WTC11 (cell line): ENCODE data around the gene NR2F1. TPM values are rescaled to one million over a fixed set of nuclear protein-coding genes. Genes with fewer than 3 reads are reported as not detected.

Experiments used
- ATAC-seq: fragments of 200-7000 bp; cut with Tn5 transposase; 2 replicates; pipeline ENCODE4 v1.10.0; 2021; ENCODE audit warnings: mild to moderate bottlenecking, moderate library complexity
- CTCF ChIA-PET: fragments of 300-600 bp; sonication (Branson Sonifier 250); formaldehyde crosslinking; loops from one replicate; lab custom pipeline; 2021; ENCODE audit warnings: antibody characterized with exemption; lab: Charles Lee
- POLR2A ChIA-PET: fragments of 350-600 bp; sonication (Branson Sonifier 250); formaldehyde crosslinking; loops from one replicate; lab custom pipeline; 2021; ENCODE audit warnings: antibody characterized with exemption; lab: Charles Lee
- DNase-seq: peaks from one replicate; pipeline ENCODE4 v3.0.0; 2021; ENCODE audit warnings: low spot score
- H3K27ac Mint-ChIP-seq: 2 replicates; pipeline ENCODE4 v1.8.0; 2021; ENCODE audit warnings: mixed read lengths
- H3K27me3 Mint-ChIP-seq: 2 replicates; pipeline ENCODE4 v1.8.0; 2021; ENCODE audit warnings: low read depth, mild to moderate bottlenecking, moderate library complexity, mixed read lengths
- H3K36me3 Mint-ChIP-seq: 2 replicates; pipeline ENCODE4 v1.8.0; 2021; ENCODE audit warnings: mixed read lengths
- H3K4me1 Mint-ChIP-seq: 2 replicates; pipeline ENCODE4 v1.8.0; 2022; ENCODE audit warnings: mixed read lengths
- H3K4me3 Mint-ChIP-seq: 2 replicates; pipeline ENCODE4 v1.8.0; 2021; ENCODE audit warnings: mild to moderate bottlenecking, moderate library complexity, mixed read lengths
- H3K9me3 Mint-ChIP-seq: 2 replicates; pipeline ENCODE4 v1.8.0; 2021; ENCODE audit warnings: mixed read lengths
- EMX1 ChIP-seq: fragments of 250-450 bp; sonication (Bioruptor Pico); IDR thresholded peaks from 2 replicates; pipeline ENCODE4 v1.8.0; 2021; ENCODE audit warnings: mild to moderate bottlenecking
- FOXK1 ChIP-seq: sonication (generic); formaldehyde crosslinking; IDR thresholded peaks from 2 replicates; pipeline ENCODE4 v1.8.0; 2022; ENCODE audit warnings: mild to moderate bottlenecking, moderate library complexity, missing genetic modification reagents
- GABPB1 ChIP-seq: sonication (generic); formaldehyde crosslinking; IDR thresholded peaks from 2 replicates; pipeline ENCODE4 v1.8.1; 2023; ENCODE audit warnings: mild to moderate bottlenecking, missing genetic modification reagents
- GRHL2 ChIP-seq: fragments of 250-450 bp; sonication (Bioruptor Pico); IDR thresholded peaks from 2 replicates; pipeline ENCODE4 v1.8.0; 2022; ENCODE audit warnings: mild to moderate bottlenecking, moderate library complexity; ENCODE audit not compliant: insufficient replicate concordance, severe bottlenecking
- JUN ChIP-seq: sonication (generic); formaldehyde crosslinking; IDR thresholded peaks from 2 replicates; pipeline ENCODE4 v1.8.0; 2023; ENCODE audit warnings: mild to moderate bottlenecking, missing genetic modification reagents
- MXD4 ChIP-seq: fragments of 250-450 bp; sonication (Bioruptor Pico); IDR thresholded peaks from 2 replicates; pipeline ENCODE4 v1.8.0; 2021; ENCODE audit warnings: mild to moderate bottlenecking, moderate library complexity, borderline replicate concordance
- MYBL2 ChIP-seq: sonication (generic); formaldehyde crosslinking; IDR thresholded peaks from 2 replicates; pipeline ENCODE4 v1.8.1; 2023; ENCODE audit warnings: mild to moderate bottlenecking, moderate library complexity, missing genetic modification reagents
- NFYB ChIP-seq: sonication (generic); formaldehyde crosslinking; conservative IDR thresholded peaks from 2 replicates; pipeline ENCODE4 v1.8.0; 2022; ENCODE audit warnings: low read depth, missing genetic modification reagents
- NR2C2 ChIP-seq: sonication (generic); formaldehyde crosslinking; IDR thresholded peaks from 2 replicates; pipeline ENCODE4 v1.8.0; 2022; ENCODE audit warnings: mild to moderate bottlenecking, missing genetic modification reagents
- PRRX2 ChIP-seq: fragments of 250-450 bp; sonication (Bioruptor Pico); IDR thresholded peaks from 2 replicates; pipeline ENCODE4 v1.8.0; 2021; ENCODE audit warnings: mild to moderate bottlenecking
- RORB ChIP-seq: fragments of 250-450 bp; sonication (Bioruptor Pico); IDR thresholded peaks from 2 replicates; pipeline ENCODE4 v1.9.0; 2021; ENCODE audit warnings: mild to moderate bottlenecking
- SMAD4 ChIP-seq: sonication (generic); formaldehyde crosslinking; IDR thresholded peaks from 2 replicates; pipeline ENCODE4 v1.8.0; 2022; ENCODE audit warnings: mild to moderate bottlenecking, missing genetic modification reagents
- SP1 ChIP-seq: sonication (generic); formaldehyde crosslinking; conservative IDR thresholded peaks from 2 replicates; pipeline ENCODE4 v1.8.1; 2022; ENCODE audit warnings: missing genetic modification reagents
- ZNF263 ChIP-seq: sonication (generic); formaldehyde crosslinking; IDR thresholded peaks from 2 replicates; pipeline ENCODE4 v1.8.1; 2022; ENCODE audit warnings: low read depth, mild to moderate bottlenecking, moderate library complexity, missing genetic modification reagents
- ZNF423 ChIP-seq: fragments of 250-450 bp; sonication (Bioruptor Pico); IDR thresholded peaks from 2 replicates; pipeline ENCODE4 v2.1.2; 2022; ENCODE audit warnings: mild to moderate bottlenecking, moderate library complexity
- total RNA-seq: library from RNA; stranded (reverse); gene quantifications from 3 replicates; pipeline ENCODE4 v1.2.3, GENCODE V29; 2021
- TF ChIP-seq, protein P1 (sequence below): sonication (generic); formaldehyde crosslinking; IDR thresholded peaks from 2 replicates; pipeline ENCODE4 v1.8.1; 2023; ENCODE audit warnings: mild to moderate bottlenecking, missing genetic modification reagents
- TF ChIP-seq, protein P2 (sequence below): sonication (generic); formaldehyde crosslinking; conservative IDR thresholded peaks from 2 replicates; pipeline ENCODE4 v1.8.1; 2022; ENCODE audit warnings: mild to moderate bottlenecking, missing genetic modification reagents
- TF ChIP-seq, protein P3 (sequence below): fragments of 250-450 bp; sonication (Bioruptor Pico); IDR thresholded peaks from 2 replicates; pipeline ENCODE4 v1.8.0; 2021; ENCODE audit warnings: mild to moderate bottlenecking
- TF ChIP-seq, protein P4 (sequence below): sonication (generic); formaldehyde crosslinking; IDR thresholded peaks from 2 replicates; pipeline ENCODE4 v1.8.0; 2022; ENCODE audit warnings: mild to moderate bottlenecking, missing genetic modification reagents
- TF ChIP-seq, protein P5 (sequence below): fragments of 200-600 bp; IDR thresholded peaks from 2 replicates; pipeline ENCODE4 v1.8.0; 2022; ENCODE audit warnings: antibody characterized with exemption
- TF ChIP-seq, protein P6 (sequence below): sonication (generic); formaldehyde crosslinking; IDR thresholded peaks from 2 replicates; pipeline ENCODE4 v1.8.1; 2023; ENCODE audit warnings: mild to moderate bottlenecking, moderate library complexity, missing genetic modification reagents

The NR2F1 gene
- total RNA-seq, 1 experiment from 2014 or later = 0.31 TPM

DNA sequence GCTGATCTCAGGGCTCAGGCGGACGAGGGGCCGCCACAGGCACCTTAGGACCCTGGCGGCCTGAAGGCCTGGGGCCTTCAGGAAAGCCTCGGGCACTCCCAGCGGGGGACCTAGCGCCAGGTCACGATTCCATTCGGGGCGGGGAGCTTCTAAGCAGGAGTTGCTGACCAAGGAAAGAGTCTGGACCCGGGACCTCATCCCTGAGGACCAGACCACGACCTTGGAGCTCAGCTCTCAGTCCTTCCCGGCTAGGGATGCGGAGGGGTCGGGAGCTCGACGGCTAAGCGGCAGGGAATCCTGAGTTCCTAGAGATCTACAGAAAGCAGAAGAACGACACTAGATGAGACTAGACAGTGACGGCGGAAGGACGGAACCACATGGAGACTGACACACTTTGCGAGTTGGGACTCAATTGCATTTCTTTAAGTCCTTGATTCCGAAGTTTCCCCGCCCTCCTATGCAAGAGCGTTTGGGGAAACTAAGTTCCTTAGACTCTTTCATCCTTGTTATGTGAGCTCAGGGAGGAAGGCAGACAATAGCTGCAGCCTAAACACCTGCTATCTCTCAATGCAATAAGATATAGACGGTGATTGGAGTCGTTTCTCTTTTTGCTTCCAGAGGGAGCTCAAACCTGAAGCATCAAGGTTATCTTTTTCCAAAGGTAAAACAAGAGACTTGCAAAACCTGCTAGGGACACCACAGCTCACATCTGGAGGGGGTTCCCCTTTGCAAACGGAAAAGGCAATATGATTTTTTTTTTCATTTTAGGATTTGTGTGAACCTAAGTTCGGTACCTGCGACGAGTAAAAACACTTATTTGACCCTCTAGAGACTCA lies 11.7 kb upstream of the NR2F1 start (continued):
- TF ChIP-seq JUN (no peak), NR2C2 (CRISPR knock-in tag) (no peak), SMAD4 (CRISPR knock-in tag) (no peak), EMX1 (CRISPR knock-in tag) (no peak), GRHL2 (no peak), PRRX2 (CRISPR knock-in tag) (no peak), FOXK1 (CRISPR knock-in tag) (no peak), RORB (no peak), MXD4 (CRISPR knock-in tag) (no peak), GABPB1 (CRISPR knock-in tag) (no peak)
- TF ChIP-seq, protein P1, sequence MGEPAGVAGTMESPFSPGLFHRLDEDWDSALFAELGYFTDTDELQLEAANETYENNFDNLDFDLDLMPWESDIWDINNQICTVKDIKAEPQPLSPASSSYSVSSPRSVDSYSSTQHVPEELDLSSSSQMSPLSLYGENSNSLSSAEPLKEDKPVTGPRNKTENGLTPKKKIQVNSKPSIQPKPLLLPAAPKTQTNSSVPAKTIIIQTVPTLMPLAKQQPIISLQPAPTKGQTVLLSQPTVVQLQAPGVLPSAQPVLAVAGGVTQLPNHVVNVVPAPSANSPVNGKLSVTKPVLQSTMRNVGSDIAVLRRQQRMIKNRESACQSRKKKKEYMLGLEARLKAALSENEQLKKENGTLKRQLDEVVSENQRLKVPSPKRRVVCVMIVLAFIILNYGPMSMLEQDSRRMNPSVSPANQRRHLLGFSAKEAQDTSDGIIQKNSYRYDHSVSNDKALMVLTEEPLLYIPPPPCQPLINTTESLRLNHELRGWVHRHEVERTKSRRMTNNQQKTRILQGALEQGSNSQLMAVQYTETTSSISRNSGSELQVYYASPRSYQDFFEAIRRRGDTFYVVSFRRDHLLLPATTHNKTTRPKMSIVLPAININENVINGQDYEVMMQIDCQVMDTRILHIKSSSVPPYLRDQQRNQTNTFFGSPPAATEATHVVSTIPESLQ (CRISPR knock-in tag) = no peak
- TF ChIP-seq, protein P2, sequence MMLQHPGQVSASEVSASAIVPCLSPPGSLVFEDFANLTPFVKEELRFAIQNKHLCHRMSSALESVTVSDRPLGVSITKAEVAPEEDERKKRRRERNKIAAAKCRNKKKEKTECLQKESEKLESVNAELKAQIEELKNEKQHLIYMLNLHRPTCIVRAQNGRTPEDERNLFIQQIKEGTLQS (CRISPR knock-in tag) = no peak

DNA sequence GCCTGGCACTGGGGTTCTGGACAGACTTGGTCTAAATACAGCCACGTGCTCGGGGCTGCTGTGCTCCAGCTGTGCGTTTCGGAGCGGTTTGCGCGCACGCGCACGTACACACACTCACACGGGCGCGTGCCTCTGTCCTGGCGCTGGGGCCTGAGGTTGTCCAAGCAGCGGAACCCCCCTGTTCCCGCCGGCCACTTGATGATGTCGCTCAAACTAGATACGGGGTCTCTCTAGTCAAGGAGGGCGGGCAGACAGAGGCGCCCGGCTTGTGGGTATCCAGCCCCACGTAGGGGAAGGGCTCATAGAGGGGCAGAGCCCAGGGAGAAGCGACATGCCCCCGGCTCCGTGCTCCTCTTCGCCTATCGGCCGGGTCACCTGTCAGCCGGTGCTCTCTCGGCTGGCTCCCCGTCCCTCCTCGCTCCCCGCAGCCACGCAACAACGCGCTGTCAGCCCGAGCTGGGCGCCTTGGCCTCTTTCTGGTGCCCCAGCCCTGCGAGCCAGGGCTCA lies 10.9 kb upstream of the NR2F1 start:
- H3K36me3 Mint-ChIP-seq = no peaks in the 10 kb centered on the region
- H3K27me3 Mint-ChIP-seq = peaks cover 8% of the 10 kb centered on the region
- POLR2A ChIA-PET = interaction anchor here (1.1 kb wide), 1 partner anchor 26 kb away, joined by 3 read pairs; no protein-coding TSS in a partner anchor
- ATAC-seq = peak; percentile 11
- TF ChIP-seq, protein P3, sequence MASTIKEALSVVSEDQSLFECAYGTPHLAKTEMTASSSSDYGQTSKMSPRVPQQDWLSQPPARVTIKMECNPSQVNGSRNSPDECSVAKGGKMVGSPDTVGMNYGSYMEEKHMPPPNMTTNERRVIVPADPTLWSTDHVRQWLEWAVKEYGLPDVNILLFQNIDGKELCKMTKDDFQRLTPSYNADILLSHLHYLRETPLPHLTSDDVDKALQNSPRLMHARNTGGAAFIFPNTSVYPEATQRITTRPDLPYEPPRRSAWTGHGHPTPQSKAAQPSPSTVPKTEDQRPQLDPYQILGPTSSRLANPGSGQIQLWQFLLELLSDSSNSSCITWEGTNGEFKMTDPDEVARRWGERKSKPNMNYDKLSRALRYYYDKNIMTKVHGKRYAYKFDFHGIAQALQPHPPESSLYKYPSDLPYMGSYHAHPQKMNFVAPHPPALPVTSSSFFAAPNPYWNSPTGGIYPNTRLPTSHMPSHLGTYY = no peak
- TF ChIP-seq, protein P4, sequence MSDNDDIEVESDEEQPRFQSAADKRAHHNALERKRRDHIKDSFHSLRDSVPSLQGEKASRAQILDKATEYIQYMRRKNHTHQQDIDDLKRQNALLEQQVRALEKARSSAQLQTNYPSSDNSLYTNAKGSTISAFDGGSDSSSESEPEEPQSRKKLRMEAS (CRISPR knock-in tag) = peak; percentile 78
- peak overlapping the region; percentile 69 for H3K4me3 Mint-ChIP-seq
- DNase-seq = peak; percentile 55
- H3K27ac Mint-ChIP-seq = no peak overlapping the region
- H3K9me3 Mint-ChIP-seq = no peaks in the 10 kb centered on the region
- H3K4me1 Mint-ChIP-seq = peaks cover 53% of the 10 kb centered on the region
- CTCF ChIA-PET = interaction anchor here (0.6 to 3.6 kb wide), 8 partner anchors 13 to 686 kb away, joined by 3 to 15 read pairs (median 4); no protein-coding TSS in a partner anchor

DNA sequence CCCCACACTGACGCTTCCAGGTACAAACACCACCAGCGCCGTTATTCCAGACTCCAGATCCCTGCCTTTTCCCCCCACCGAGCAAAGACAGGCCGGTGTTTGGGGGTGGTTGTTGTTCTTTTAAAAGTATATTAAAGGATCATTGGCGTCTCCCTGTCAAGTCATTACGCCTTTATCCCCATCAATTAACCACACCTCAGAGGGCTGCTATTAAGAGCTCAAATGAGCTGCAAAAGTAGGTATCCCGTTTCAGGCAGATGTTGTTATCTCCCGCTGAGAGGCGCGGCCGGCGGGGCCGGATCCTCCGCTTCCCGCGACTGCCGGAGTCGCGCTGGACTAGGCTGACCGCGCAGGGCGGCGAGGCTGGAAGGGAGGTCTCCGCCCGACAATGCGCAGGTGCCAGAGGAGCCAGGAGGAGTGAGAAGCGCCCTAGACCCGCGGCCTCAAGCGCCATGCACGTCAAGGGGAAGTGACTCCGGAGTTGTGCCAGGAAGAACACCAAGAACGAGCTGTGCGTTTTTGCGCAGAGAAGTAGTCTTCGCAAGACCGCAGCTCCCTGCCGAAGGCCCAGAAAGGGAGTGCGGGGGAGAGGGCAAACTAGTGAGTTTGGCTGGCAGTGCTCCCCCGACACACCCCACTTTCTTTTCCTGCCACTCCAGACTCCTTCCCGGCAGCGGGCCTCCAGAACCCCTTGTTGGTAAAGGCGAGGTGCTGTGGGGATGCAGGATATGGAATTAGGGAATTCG lies 10.2 kb upstream of the NR2F1 start:
- H3K27me3 Mint-ChIP-seq = peaks cover 2% of the 10 kb centered on the region
- CTCF ChIA-PET = interaction anchor here (1.6 to 3.6 kb wide), 2 partner anchors 24 to 228 kb away, joined by 4 to 15 read pairs; no protein-coding TSS in a partner anchor
- peaks cover 57% of the 10 kb centered on the region for H3K4me1 Mint-ChIP-seq
- TF ChIP-seq GRHL2 (no peak), EMX1 (CRISPR knock-in tag) (no peak), MYBL2 (CRISPR knock-in tag) (0 out of 2 replicates have a peak, but pooled peaks have one; percentile 63), SMAD4 (CRISPR knock-in tag) (no peak), ZNF423 (CRISPR knock-in tag) (no peak), SP1 (CRISPR knock-in tag) (peak; percentile 40; the same call in 1 of the 2 replicates), ZNF263 (CRISPR knock-in tag) (peak; percentile 65; the same call in 1 of the 2 replicates), NFYB (CRISPR knock-in tag) (no peak)
- TF ChIP-seq, protein P5, sequence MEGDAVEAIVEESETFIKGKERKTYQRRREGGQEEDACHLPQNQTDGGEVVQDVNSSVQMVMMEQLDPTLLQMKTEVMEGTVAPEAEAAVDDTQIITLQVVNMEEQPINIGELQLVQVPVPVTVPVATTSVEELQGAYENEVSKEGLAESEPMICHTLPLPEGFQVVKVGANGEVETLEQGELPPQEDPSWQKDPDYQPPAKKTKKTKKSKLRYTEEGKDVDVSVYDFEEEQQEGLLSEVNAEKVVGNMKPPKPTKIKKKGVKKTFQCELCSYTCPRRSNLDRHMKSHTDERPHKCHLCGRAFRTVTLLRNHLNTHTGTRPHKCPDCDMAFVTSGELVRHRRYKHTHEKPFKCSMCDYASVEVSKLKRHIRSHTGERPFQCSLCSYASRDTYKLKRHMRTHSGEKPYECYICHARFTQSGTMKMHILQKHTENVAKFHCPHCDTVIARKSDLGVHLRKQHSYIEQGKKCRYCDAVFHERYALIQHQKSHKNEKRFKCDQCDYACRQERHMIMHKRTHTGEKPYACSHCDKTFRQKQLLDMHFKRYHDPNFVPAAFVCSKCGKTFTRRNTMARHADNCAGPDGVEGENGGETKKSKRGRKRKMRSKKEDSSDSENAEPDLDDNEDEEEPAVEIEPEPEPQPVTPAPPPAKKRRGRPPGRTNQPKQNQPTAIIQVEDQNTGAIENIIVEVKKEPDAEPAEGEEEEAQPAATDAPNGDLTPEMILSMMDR = no peak
- TF ChIP-seq, protein P6, sequence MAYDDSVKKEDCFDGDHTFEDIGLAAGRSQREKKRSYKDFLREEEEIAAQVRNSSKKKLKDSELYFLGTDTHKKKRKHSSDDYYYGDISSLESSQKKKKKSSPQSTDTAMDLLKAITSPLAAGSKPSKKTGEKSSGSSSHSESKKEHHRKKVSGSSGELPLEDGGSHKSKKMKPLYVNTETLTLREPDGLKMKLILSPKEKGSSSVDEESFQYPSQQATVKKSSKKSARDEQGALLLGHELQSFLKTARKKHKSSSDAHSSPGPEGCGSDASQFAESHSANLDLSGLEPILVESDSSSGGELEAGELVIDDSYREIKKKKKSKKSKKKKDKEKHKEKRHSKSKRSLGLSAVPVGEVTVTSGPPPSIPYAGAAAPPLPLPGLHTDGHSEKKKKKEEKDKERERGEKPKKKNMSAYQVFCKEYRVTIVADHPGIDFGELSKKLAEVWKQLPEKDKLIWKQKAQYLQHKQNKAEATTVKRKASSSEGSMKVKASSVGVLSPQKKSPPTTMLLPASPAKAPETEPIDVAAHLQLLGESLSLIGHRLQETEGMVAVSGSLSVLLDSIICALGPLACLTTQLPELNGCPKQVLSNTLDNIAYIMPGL (CRISPR knock-in tag) = no peak

More for the DNA sequence above, 10.2 kb upstream of the NR2F1 start:
- DNase-seq = peak; percentile 74
- no peaks in the 10 kb centered on the region for H3K36me3 Mint-ChIP-seq
- ATAC-seq = peak; percentile 33
- no peaks in the 10 kb centered on the region for H3K9me3 Mint-ChIP-seq
- H3K27ac Mint-ChIP-seq = no peak overlapping the region
- POLR2A ChIA-PET = no interaction called here
- peak overlapping the region; percentile 69 for H3K4me3 Mint-ChIP-seq
